CD14-positive monocyte (primary cell): ENCODE measurements around the gene CLSTN3. TPM values are rescaled to one million over a fixed set of nuclear protein-coding genes. Genes with fewer than 3 reads are reported as not detected.

ENCODE experiments used
- DNase-seq, 3 donors: peaks; one replicate each; pipeline ENCODE4 v3.0.0-alpha.2; 2011 to 2022
- H2AFZ ChIP-seq: 2 replicates; pipeline ENCODE4 v1.6.0; 2012; ENCODE audit warnings: mild to moderate bottlenecking, low read depth, low read length, inconsistent platforms; ENCODE audit not compliant: insufficient read depth, poor library complexity, severe bottlenecking
- H3K27ac ChIP-seq, 2 donors: 1 replicate in 1 of 2; 2 replicates in 1 of 2; pipeline ENCODE4 v1.5.1; 2012 to 2013; ENCODE audit warnings: low read length in 2 of 2, control low read depth in 1 of 2, inconsistent platforms in 1 of 2, low read depth in 1 of 2, mild to moderate bottlenecking in 1 of 2
- H3K27me3 ChIP-seq, 2 donors: one replicate each; pipeline versions ENCODE4 v1.6.0 to v1.6.1; 2011 to 2013; ENCODE audit warnings: low read length in 2 of 2; ENCODE audit not compliant: control insufficient read depth in 2 of 2, insufficient read depth in 2 of 2
- H3K36me3 ChIP-seq, 2 donors: replicated peaks in 1 of 2; 1 replicate in 1 of 2; 2 replicates in 1 of 2; pipeline versions ENCODE4 v1.5.1 to v1.6.1; 2012 to 2013; ENCODE audit warnings: low read length in 2 of 2, control low read depth in 1 of 2, inconsistent platforms in 1 of 2, mild to moderate bottlenecking in 1 of 2; ENCODE audit not compliant: insufficient read depth in 2 of 2, control insufficient read depth in 1 of 2
- H3K4me1 ChIP-seq, 2 donors: 1 replicate in 1 of 2; 2 replicates in 1 of 2; pipeline versions ENCODE4 v1.5.1 to v1.6.1; 2012 to 2013; ENCODE audit warnings: low read length in 2 of 2, control low read depth in 1 of 2, inconsistent platforms in 1 of 2, mild to moderate bottlenecking in 1 of 2, moderate library complexity in 1 of 2; ENCODE audit not compliant: insufficient read depth in 2 of 2, control insufficient read depth in 1 of 2
- H3K4me2 ChIP-seq: replicated peaks from 2 replicates; pipeline ENCODE3; 2012; ENCODE audit warnings: low read length, moderate library complexity, mild to moderate bottlenecking; ENCODE audit not compliant: poor library complexity, severe bottlenecking; ENCODE audit errors: extremely low read depth
- H3K4me3 ChIP-seq, 3 experiments: fragments of 200-600 bp in 1 of 3; sonication (generic) in 1 of 3; replicated peaks in 1 of 3; 1 replicate in 2 of 3; 2 replicates in 1 of 3; pipeline ENCODE4 v1.5.1; 2011 to 2013; ENCODE audit warnings: low read length in 3 of 3, mild to moderate bottlenecking in 3 of 3, control low read depth in 2 of 3, low read depth in 2 of 3, inconsistent platforms in 1 of 3, moderate library complexity in 1 of 3
- H3K79me2 ChIP-seq: 2 replicates; pipeline ENCODE4 v1.6.0; 2012; ENCODE audit warnings: mild to moderate bottlenecking, control low read depth, inconsistent platforms, low read length, moderate library complexity; ENCODE audit not compliant: insufficient read depth
- H3K9ac ChIP-seq: 2 replicates; pipeline ENCODE4 v1.6.0; 2017; ENCODE audit warnings: low read length, mild to moderate bottlenecking; ENCODE audit not compliant: insufficient read depth, poor library complexity, severe bottlenecking
- H3K9me3 ChIP-seq, 2 donors: replicated peaks in 1 of 2; 1 replicate in 1 of 2; 2 replicates in 1 of 2; pipeline versions ENCODE4 v1.5.1 to v1.6.1; 2012 to 2013; ENCODE audit warnings: low read length in 2 of 2, control low read depth in 1 of 2; ENCODE audit not compliant: control insufficient read depth in 1 of 2, insufficient read depth in 1 of 2
- H4K20me1 ChIP-seq: 2 replicates; pipeline ENCODE4 v1.6.0; 2012; ENCODE audit warnings: mild to moderate bottlenecking, low read length, control low read depth, moderate library complexity; ENCODE audit not compliant: insufficient read depth
- H3K27ac Mint-ChIP-seq, 7 donors: one replicate each; pipeline ENCODE4 v1.8.0; 2020; ENCODE audit warnings: mild to moderate bottlenecking in 7 of 7, mixed read lengths in 7 of 7, moderate library complexity in 6 of 7, inconsistent platforms in 2 of 7
- H3K27me3 Mint-ChIP-seq, 3 donors: one replicate each; pipeline ENCODE4 v1.8.0; 2021 to 2022; ENCODE audit warnings: low read depth in 3 of 3, mild to moderate bottlenecking in 3 of 3, mixed read lengths in 3 of 3, moderate library complexity in 3 of 3, inconsistent platforms in 1 of 3
- H3K36me3 Mint-ChIP-seq, 2 donors: one replicate each; pipeline ENCODE4 v1.8.0; 2020; ENCODE audit warnings: mixed read lengths in 2 of 2, inconsistent platforms in 1 of 2, mild to moderate bottlenecking in 1 of 2
- H3K4me1 Mint-ChIP-seq: one replicate; pipeline ENCODE4 v1.8.0; 2020; ENCODE audit warnings: mild to moderate bottlenecking, mixed read lengths
- H3K4me3 Mint-ChIP-seq, 2 donors: one replicate each; pipeline ENCODE4 v1.8.0; 2020; ENCODE audit warnings: mild to moderate bottlenecking in 2 of 2, mixed read lengths in 2 of 2, moderate library complexity in 1 of 2
- H3K9me3 Mint-ChIP-seq, 7 donors: one replicate each; pipeline ENCODE4 v1.8.0; 2020 to 2022; ENCODE audit warnings: mixed read lengths in 7 of 7, mild to moderate bottlenecking in 6 of 7, moderate library complexity in 6 of 7, inconsistent platforms in 2 of 7
- WGBS: methylation state at CpG from one replicate; pipeline ENCODE4 v1.1.5; 2013; ENCODE audit warnings: missing lambda C conversion rate; ENCODE audit not compliant: insufficient coverage; 5-methylcytosine and 5-hydroxymethylcytosine counted together
- intact Hi-C, 2 donors: fragments of 100-400 bp; cut with micrococcal nuclease; formaldehyde crosslinking; loops; one replicate each; pipeline versions ENCODE4 v1.15.0 to v1.15.1; 2023
- polyA minus RNA-seq: library from RNA; depleted of rRNA, polyadenylated mRNA; stranded (reverse); fragments of >200 nt; gene quantifications from 2 replicates; pipeline ENCODE4 v1.2.3, GENCODE V29; 2012
- polyA plus RNA-seq, 3 donors: library from polyadenylated mRNA; depleted of rRNA in 1 of 3; unstranded in 2 of 3; stranded (reverse) in 1 of 3; fragments of 300-500 nt in 2 of 3; fragments of >200 nt in 1 of 3; fragmentation: Illumina TruSeq in 2 of 3; gene quantifications; 1 replicate in 2 of 3; 2 replicates in 1 of 3; pipeline ENCODE4 v1.2.3, GENCODE V29; 2012 to 2021
- total RNA-seq, 12 experiments: library from RNA in 1 of 12; stranded (reverse) in 1 of 12; fragments of 120-200 nt in 1 of 12; gene quantifications; one replicate each; pipeline ENCODE4 v1.2.4 and lab custom pipeline; 2013 to 2026; ENCODE audit warnings: mixed read lengths in 6 of 12, inconsistent platforms in 1 of 12
- TF ChIP-seq, protein P1 (sequence below): fragments of 200-600 bp; IDR thresholded peaks from one replicate; pipeline ENCODE4 v1.8.0; 2022; ENCODE audit warnings: antibody characterized with exemption, mild to moderate bottlenecking

CLSTN3 gene
- 1.7 TPM for total RNA-seq (2013)
- polyA plus RNA-seq: 10 to 100 TPM in 1 of 3 donors, not detected in 2; 13.7 TPM
- 6.0 and 8.4 TPM in 2 replicates for polyA minus RNA-seq
- 0.58 to 10.2 (median 6.7) reads per million in 11 experiments for total RNA-seq (lab: John Stamatoyannopoulos, UW)

GRCh38 chr12:7129872-7130691 lies at the start of gene CLSTN3:
TSS of gene CLSTN3 (plus strand) at chr12:7130371. CDS start at chr12:7130649, 278 bp downstream.
- peak within 1 kb of the TSS; percentile 73 to 91 for H3K4me3 Mint-ChIP-seq
- H3K9me3 Mint-ChIP-seq: peaks cover 0 to 17% (median 6%) of the 10 kb centered on the region in 7 donors
- H2AFZ ChIP-seq: peak within 1 kb of the TSS; percentile 72
- H3K4me3 ChIP-seq: peak within 1 kb of the TSS; percentile 12 to 70 (median 18)
- peak within 1 kb of the TSS; percentile 81 for H3K4me2 ChIP-seq
- peak; percentile 48 to 75 (median 50) for DNase-seq
- no peaks in the 10 kb centered on the region for H4K20me1 ChIP-seq
- no peaks in the 10 kb centered on the region for H3K79me2 ChIP-seq
- H3K36me3 ChIP-seq: no peaks in the 10 kb centered on the region
- H3K27ac Mint-ChIP-seq: peak within 1 kb of the TSS in 3 of 7 donors; percentile 36 to 82 (median 50)
- peaks cover 17 to 26% of the 10 kb centered on the region in 2 donors for H3K36me3 Mint-ChIP-seq
- TF ChIP-seq, protein P1, sequence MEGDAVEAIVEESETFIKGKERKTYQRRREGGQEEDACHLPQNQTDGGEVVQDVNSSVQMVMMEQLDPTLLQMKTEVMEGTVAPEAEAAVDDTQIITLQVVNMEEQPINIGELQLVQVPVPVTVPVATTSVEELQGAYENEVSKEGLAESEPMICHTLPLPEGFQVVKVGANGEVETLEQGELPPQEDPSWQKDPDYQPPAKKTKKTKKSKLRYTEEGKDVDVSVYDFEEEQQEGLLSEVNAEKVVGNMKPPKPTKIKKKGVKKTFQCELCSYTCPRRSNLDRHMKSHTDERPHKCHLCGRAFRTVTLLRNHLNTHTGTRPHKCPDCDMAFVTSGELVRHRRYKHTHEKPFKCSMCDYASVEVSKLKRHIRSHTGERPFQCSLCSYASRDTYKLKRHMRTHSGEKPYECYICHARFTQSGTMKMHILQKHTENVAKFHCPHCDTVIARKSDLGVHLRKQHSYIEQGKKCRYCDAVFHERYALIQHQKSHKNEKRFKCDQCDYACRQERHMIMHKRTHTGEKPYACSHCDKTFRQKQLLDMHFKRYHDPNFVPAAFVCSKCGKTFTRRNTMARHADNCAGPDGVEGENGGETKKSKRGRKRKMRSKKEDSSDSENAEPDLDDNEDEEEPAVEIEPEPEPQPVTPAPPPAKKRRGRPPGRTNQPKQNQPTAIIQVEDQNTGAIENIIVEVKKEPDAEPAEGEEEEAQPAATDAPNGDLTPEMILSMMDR: no peak
- WGBS: under 1% methylated on average over 21 of the region's 40 CpGs
- H3K4me1 ChIP-seq: peaks cover 26 to 27% of the 10 kb centered on the region in 2 donors
- intact Hi-C loops: no loop called here
- H3K27ac ChIP-seq: no peak within 1 kb of the TSS
- peaks cover 44 to 51% (median 45%) of the 10 kb centered on the region in 3 donors for H3K27me3 Mint-ChIP-seq
- no peaks in the 10 kb centered on the region for H3K9me3 ChIP-seq
- H3K4me1 Mint-ChIP-seq: peaks cover 31% of the 10 kb centered on the region
- peak within 1 kb of the TSS; percentile 38 for H3K9ac ChIP-seq
- H3K27me3 ChIP-seq: peaks cover 19 to 43% of the 10 kb centered on the region in 2 donors

DNA sequence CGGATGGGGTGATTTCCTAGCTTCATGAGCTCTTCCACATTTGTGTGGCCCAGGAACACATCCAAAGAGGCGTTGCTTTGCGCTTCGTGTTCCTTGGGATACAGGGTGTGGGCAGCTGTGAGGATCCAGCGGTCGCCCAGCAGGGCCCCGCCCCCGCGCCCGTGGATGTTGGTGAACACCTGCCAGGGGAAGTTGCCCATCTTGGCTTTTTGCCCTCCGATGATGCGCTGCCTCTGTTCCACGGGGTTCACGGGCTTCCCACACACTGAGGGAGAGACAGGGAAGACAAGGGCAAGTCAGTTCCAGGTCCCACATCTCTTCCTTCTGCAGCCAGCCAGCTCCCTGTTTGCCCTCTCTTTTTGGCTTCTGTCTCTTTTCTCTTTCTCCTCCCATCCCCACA lies 49.1 kb upstream of the CLSTN3 start:
- Histone ChIP-seq H3K36me3 (no peaks in the 10 kb centered on the region), H3K4me3 (no peak overlapping the region), H3K4me2 (no peak overlapping the region), H3K9ac (no peak overlapping the region), H3K79me2 (no peaks in the 10 kb centered on the region), H2AFZ (no peak overlapping the region), H4K20me1 (no peaks in the 10 kb centered on the region), H3K9me3 (no peaks in the 10 kb centered on the region), H3K27ac (no peak overlapping the region), H3K4me1 (no peaks in the 10 kb centered on the region), H3K27me3 (no peaks in the 10 kb centered on the region)
- Mint-ChIP-seq H3K27me3 (no peaks in the 10 kb centered on the region), H3K4me1 (no peaks in the 10 kb centered on the region), H3K4me3 (no peak overlapping the region), H3K27ac (no peak overlapping the region), H3K9me3 (peaks cover 0 to 5% (median 3%) of the 10 kb centered on the region in 7 donors), H3K36me3 (no peaks in the 10 kb centered on the region)
- TF ChIP-seq, protein P1: no peak
- intact Hi-C loops: no loop called here
- no peak for DNase-seq
- WGBS: 84% methylated on average over 13 of the region's 14 CpGs
